Right atrium auricular region (tissue), 2 donors: ENCODE results near the gene AGGF1. TPM values are rescaled to one million over a fixed set of nuclear protein-coding genes. Genes with fewer than 3 reads are reported as not detected.
"Not testable (repeated sequence)": the region's sequence is repeated elsewhere in the genome, so short reads cannot be mapped to it uniquely, and the experiment has no call there.

Source experiments
- DNase-seq: peaks from one replicate; pipeline ENCODE4 v3.0.0-alpha.2; 2019; ENCODE audit warnings: low spot score
- H3K27ac ChIP-seq, 2 donors: fragments of 200-600 bp; sonication (generic); 1 replicate in 1 of 2; 2 replicates in 1 of 2; pipeline ENCODE4 v1.5.1; 2016 to 2019
- H3K27me3 ChIP-seq, 2 donors: fragments of 200-600 bp; sonication (generic); one replicate each; pipeline versions ENCODE4 v1.5.1 to v1.6.0; 2017 to 2019
- H3K36me3 ChIP-seq: fragments of 200-600 bp; sonication (generic); one replicate; pipeline ENCODE4 v1.5.1; 2016
- H3K4me1 ChIP-seq, 2 donors: fragments of 200-600 bp; sonication (generic); one replicate each; pipeline versions ENCODE4 v1.5.1 to v1.6.0; 2017 to 2019
- H3K4me3 ChIP-seq, 2 donors: fragments of 200-600 bp; sonication (generic); 1 replicate in 1 of 2; 2 replicates in 1 of 2; pipeline ENCODE4 v1.5.1; 2017 to 2019; ENCODE audit warnings: mild to moderate bottlenecking in 1 of 2, moderate library complexity in 1 of 2
- H3K9me3 ChIP-seq, 2 donors: fragments of 200-600 bp; sonication (generic); one replicate each; pipeline ENCODE4 v1.5.1; 2019
- total RNA-seq, 2 donors: library from RNA; depleted of rRNA; stranded (reverse); fragments of >200 nt; gene quantifications; one replicate each; pipeline ENCODE4 v1.1.0, GENCODE V29; 2016
- TF ChIP-seq, protein P1 (sequence below), 2 donors: fragments of 200-600 bp; sonication (generic); IDR thresholded peaks; one replicate each; pipeline ENCODE4 v1.5.1; 2019; ENCODE audit warnings: antibody characterized with exemption in 2 of 2

The AGGF1 gene
- total RNA-seq, 2 donors from 2014 or later: 15.2 to 15.7 TPM

DNA sequence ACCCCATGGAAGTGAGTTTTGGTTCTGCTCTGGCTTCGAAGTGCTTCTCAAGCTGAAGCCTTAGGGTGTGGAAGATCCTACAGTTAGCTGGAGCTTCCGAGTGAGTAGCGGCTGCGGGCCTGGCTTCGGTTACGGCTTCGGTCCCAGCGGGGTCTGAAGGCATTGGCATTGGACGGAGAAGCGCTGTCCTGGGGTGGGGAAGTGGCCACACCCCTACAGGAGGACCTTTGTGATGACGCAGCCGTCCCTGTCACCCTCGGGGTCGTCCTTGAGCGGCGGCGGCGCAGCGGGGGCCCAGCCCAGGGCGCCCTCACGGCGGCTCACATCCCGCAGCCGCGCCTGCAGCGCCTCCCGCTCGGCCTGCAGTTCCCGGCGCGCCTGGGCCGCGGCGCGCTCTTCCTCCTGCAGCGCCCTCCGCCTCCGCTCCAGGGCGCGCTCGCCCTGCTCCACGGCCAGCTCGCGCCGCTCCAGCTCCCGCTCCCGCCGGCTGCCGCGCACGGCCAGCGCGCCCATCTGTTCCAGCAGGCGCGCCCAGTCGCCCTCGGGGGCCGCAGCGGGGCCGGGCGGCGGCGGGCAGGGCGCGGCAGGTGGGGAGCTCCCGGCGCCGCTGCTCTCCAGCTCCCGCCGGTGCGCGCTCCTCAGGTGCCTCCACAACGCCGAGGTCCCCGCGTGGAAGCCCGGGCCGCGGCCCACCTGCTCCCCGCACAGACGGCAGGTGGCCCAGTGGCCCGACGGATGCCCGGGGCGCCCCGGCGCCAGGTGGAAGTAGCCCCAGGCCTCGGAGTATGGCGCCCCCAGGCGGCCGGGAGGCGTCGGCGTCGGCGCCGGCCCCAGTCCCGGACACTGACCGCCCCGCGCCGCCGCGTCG, 47.0 kb downstream of the AGGF1 start:
- TF ChIP-seq, protein P1, sequence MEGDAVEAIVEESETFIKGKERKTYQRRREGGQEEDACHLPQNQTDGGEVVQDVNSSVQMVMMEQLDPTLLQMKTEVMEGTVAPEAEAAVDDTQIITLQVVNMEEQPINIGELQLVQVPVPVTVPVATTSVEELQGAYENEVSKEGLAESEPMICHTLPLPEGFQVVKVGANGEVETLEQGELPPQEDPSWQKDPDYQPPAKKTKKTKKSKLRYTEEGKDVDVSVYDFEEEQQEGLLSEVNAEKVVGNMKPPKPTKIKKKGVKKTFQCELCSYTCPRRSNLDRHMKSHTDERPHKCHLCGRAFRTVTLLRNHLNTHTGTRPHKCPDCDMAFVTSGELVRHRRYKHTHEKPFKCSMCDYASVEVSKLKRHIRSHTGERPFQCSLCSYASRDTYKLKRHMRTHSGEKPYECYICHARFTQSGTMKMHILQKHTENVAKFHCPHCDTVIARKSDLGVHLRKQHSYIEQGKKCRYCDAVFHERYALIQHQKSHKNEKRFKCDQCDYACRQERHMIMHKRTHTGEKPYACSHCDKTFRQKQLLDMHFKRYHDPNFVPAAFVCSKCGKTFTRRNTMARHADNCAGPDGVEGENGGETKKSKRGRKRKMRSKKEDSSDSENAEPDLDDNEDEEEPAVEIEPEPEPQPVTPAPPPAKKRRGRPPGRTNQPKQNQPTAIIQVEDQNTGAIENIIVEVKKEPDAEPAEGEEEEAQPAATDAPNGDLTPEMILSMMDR (IDR thresholded peaks at IDR 0.05): peak; percentile 71 to 85
- Histone ChIP-seq H3K27me3 (no peaks in the 10 kb centered on the region), H3K4me3 (peak overlapping the region; percentile 48 to 62), H3K27ac (peak overlapping the region; percentile 51 to 60), H3K36me3 (no peaks in the 10 kb centered on the region), H3K4me1 (peaks cover 0 to 10% of the 10 kb centered on the region in 2 donors), H3K9me3 (no peaks in the 10 kb centered on the region)
- DNase-seq: peak; percentile 61

DNA sequence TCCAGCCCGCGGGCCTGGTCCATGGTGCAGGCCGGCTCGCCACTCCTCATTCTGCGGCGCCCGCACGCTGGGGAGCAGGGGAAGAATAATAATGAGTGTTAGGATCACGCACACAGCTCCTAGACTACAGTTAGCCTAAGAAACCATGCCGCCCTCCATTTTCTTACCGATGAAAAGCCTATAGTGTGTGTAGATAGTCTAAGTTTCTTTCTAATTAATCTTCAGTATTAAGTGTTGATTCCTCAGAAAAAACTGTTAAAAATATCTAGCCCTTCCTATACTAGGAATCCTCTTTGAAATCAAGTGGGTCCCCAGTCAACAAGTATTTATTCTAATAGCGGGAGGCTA, 47.6 kb downstream of the AGGF1 start:
- H3K4me1 ChIP-seq: peaks cover 0 to 10% of the 10 kb centered on the region in 2 donors
- no peak for DNase-seq
- H3K4me3 ChIP-seq: peak overlapping the region; percentile 48 to 62
- H3K27ac ChIP-seq: peak overlapping the region; percentile 32 to 60
- H3K27me3 ChIP-seq: no peaks in the 10 kb centered on the region
- TF ChIP-seq, protein P1 (IDR thresholded peaks at IDR 0.05): no peak
- no peaks in the 10 kb centered on the region for H3K36me3 ChIP-seq
- H3K9me3 ChIP-seq: no peaks in the 10 kb centered on the region

- H3K4me1 ChIP-seq: peaks cover 0 to 11% of the 10 kb centered on the region in 2 donors
- not testable (repeated sequence) for H3K27me3 ChIP-seq, H3K9me3 ChIP-seq, H3K4me3 ChIP-seq, H3K27ac ChIP-seq, H3K36me3 ChIP-seq, DNase-seq
These were observed 50.3 kb downstream of the AGGF1 start for GRCh38 chr5:77080479-77080878.

- Histone ChIP-seq H3K4me3 (no peak overlapping the region), H3K27ac (no peak overlapping the region), H3K4me1 (peaks cover 0 to 15% of the 10 kb centered on the region in 2 donors), H3K36me3 (peaks cover 7% of the 10 kb centered on the region), H3K9me3 (no peaks in the 10 kb centered on the region), H3K27me3 (no peaks in the 10 kb centered on the region)
- DNase-seq: no peak
- TF ChIP-seq, protein P1 (IDR thresholded peaks at IDR 0.05): no peak
These were observed 50.7 kb downstream of the AGGF1 start for GRCh38 chr5:77080905-77081304.

DNA sequence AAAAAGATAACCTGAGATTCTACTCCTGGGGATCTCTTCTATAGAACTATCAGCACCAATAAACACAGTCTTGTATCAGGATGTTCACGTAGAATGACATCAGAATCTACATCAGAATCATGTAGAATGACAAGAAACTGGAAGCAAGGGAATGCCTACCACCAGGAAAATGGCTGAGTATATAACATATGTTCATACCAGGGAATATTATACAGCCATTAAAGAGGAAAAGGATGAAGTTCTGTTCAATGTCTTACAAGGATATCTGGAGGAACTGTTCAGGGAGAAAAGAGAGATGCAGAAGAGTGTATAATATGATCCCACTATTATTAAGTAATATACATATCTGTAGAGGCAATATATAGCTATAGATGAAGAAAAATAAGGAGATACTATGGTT, 52.1 kb downstream of the AGGF1 start:
- Histone ChIP-seq H3K4me1 (peaks cover 0 to 14% of the 10 kb centered on the region in 2 donors), H3K4me3 (no peak overlapping the region), H3K36me3 (peaks cover 7% of the 10 kb centered on the region), H3K27ac (no peak overlapping the region), H3K9me3 (no peaks in the 10 kb centered on the region), H3K27me3 (no peaks in the 10 kb centered on the region)
- no peak for DNase-seq
- TF ChIP-seq, protein P1 (IDR thresholded peaks at IDR 0.05): no peak

- H3K4me1 ChIP-seq: peaks cover 0 to 18% of the 10 kb centered on the region in 2 donors
- H3K4me3 ChIP-seq: no peak overlapping the region
- H3K9me3 ChIP-seq: no peaks in the 10 kb centered on the region
- TF ChIP-seq, protein P1 (IDR thresholded peaks at IDR 0.05): no peak
- no peak overlapping the region for H3K27ac ChIP-seq
- H3K27me3 ChIP-seq: no peaks in the 10 kb centered on the region
- H3K36me3 ChIP-seq: peaks cover 7% of the 10 kb centered on the region
- DNase-seq: no peak
These were observed 52.9 kb downstream of the AGGF1 start for GRCh38 chr5:77083088-77083487.
